SU-DHL-6 (cell line): ENCODE measurements around the gene LRRC49.

Source experiments
- H2AFZ ChIP-seq: fragments of 200-600 bp; sonication (generic); 2 replicates; pipeline ENCODE4 v1.6.1; 2014; ENCODE audit warnings: low read depth, mild to moderate bottlenecking, moderate library complexity, mixed read lengths, antibody characterized with exemption, low read length; ENCODE audit not compliant: severe bottlenecking
- H3F3A ChIP-seq: fragments of 200-600 bp; shearing (Covaris generic); 2 replicates; pipeline ENCODE4 v1.6.0; 2016; ENCODE audit warnings: antibody characterized with exemption, mild to moderate bottlenecking; ENCODE audit not compliant: insufficient read depth
- H3K27ac ChIP-seq: fragments of 200-600 bp; sonication (generic); 2 replicates; pipeline ENCODE4 v1.5.1; 2016; ENCODE audit warnings: low read depth, mild to moderate bottlenecking, low read length, moderate library complexity, mixed read lengths
- H3K27me3 ChIP-seq: fragments of 200-600 bp; sonication (generic), shearing (Covaris generic); 2 replicates; pipeline ENCODE4 v1.6.0; 2014; ENCODE audit warnings: mild to moderate bottlenecking, low read length
- H3K36me3 ChIP-seq: fragments of 200-600 bp; sonication (generic); 2 replicates; pipeline ENCODE4 v1.6.1; 2014; ENCODE audit warnings: mild to moderate bottlenecking, low read length, mixed read lengths
- H3K4me2 ChIP-seq: fragments of 300-600, 200-600 bp; shearing (Covaris generic), sonication (generic); 2 replicates; pipeline ENCODE4 v1.6.0; 2014; ENCODE audit warnings: low read length, low read depth, mild to moderate bottlenecking; ENCODE audit not compliant: poor library complexity, severe bottlenecking
- H3K4me3 ChIP-seq: fragments of 200-600 bp; sonication (generic); 2 replicates; pipeline ENCODE4 v1.5.1; 2014; ENCODE audit warnings: antibody characterized with exemption, low read length, mild to moderate bottlenecking, mixed read lengths; ENCODE audit not compliant: insufficient read depth, poor library complexity, severe bottlenecking
- H3K79me2 ChIP-seq: fragments of 200-600 bp; sonication (generic); 2 replicates; pipeline ENCODE4 v1.6.1; 2014; ENCODE audit warnings: mild to moderate bottlenecking, low read length, moderate library complexity; ENCODE audit not compliant: insufficient read depth
- H3K9ac ChIP-seq: fragments of 200-600 bp; sonication (generic); 2 replicates; pipeline ENCODE4 v1.7.0; 2014; ENCODE audit warnings: mild to moderate bottlenecking, low read length
- H3K9me2 ChIP-seq: fragments of 200-600 bp; sonication (generic); replicated peaks from 2 replicates; pipeline ENCODE4 v1.6.1; 2014; ENCODE audit warnings: low read length; ENCODE audit not compliant: insufficient read depth
- H3K9me3 ChIP-seq: fragments of 200-600 bp; sonication (generic); 2 replicates; pipeline ENCODE4 v1.6.1; 2014; ENCODE audit warnings: low read length, mixed read lengths; ENCODE audit not compliant: insufficient read depth
- H4K20me1 ChIP-seq: fragments of 200-600 bp; sonication (generic); 2 replicates; pipeline ENCODE4 v1.6.1; 2014; ENCODE audit warnings: low read depth, mild to moderate bottlenecking, antibody characterized with exemption, low read length, moderate library complexity, mixed read lengths
- EZH2phosphoT487 ChIP-seq: fragments of 200-600 bp; sonication (generic), shearing (Covaris generic); conservative IDR thresholded peaks from 2 replicates; pipeline ENCODE4 v1.6.1; 2018; ENCODE audit warnings: mild to moderate bottlenecking, antibody characterized with exemption, low read length, moderate library complexity, mixed read lengths
- TF ChIP-seq, protein P1 (sequence below): fragments of 200-600 bp; sonication (generic); IDR thresholded peaks from one replicate; pipeline ENCODE4 v1.5.1; 2017; ENCODE audit warnings: antibody characterized with exemption, mild to moderate bottlenecking, low read length, moderate library complexity; ENCODE audit not compliant: insufficient read depth, poor library complexity, severe bottlenecking

Gene LRRC49

DNA sequence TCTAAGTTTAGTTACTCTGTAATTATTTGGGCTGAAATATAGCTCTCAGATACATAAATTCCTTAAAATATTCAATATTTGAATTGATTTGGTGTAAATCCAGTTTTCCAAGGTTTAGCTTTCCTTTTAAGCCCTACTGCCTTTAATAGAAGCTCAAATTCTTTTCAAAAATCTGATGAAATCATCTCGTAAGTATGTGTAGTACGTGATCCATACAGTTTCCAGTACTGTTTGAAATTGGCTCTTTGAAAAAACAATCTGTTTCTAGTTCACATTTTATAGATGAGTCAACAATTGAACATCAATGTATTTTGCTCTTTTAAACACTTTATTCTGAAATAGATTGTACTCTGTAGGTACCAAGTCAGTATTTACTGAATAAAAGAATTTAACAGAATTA is 84.2 kb downstream of the LRRC49 start:
- Histone ChIP-seq H3K4me2 (no peak overlapping the region), H3F3A (no peaks in the 10 kb centered on the region), H3K4me3 (no peak overlapping the region), H4K20me1 (no peaks in the 10 kb centered on the region), H3K9ac (no peak overlapping the region), H3K36me3 (no peaks in the 10 kb centered on the region), H3K9me3 (no peaks in the 10 kb centered on the region), H3K27me3 (no peaks in the 10 kb centered on the region), H3K27ac (no peak overlapping the region), H3K79me2 (no peaks in the 10 kb centered on the region), H2AFZ (no peak overlapping the region), H3K9me2 (no peaks in the 10 kb centered on the region)
- TF ChIP-seq EZH2phosphoT487 = no peak
- TF ChIP-seq, protein P1, sequence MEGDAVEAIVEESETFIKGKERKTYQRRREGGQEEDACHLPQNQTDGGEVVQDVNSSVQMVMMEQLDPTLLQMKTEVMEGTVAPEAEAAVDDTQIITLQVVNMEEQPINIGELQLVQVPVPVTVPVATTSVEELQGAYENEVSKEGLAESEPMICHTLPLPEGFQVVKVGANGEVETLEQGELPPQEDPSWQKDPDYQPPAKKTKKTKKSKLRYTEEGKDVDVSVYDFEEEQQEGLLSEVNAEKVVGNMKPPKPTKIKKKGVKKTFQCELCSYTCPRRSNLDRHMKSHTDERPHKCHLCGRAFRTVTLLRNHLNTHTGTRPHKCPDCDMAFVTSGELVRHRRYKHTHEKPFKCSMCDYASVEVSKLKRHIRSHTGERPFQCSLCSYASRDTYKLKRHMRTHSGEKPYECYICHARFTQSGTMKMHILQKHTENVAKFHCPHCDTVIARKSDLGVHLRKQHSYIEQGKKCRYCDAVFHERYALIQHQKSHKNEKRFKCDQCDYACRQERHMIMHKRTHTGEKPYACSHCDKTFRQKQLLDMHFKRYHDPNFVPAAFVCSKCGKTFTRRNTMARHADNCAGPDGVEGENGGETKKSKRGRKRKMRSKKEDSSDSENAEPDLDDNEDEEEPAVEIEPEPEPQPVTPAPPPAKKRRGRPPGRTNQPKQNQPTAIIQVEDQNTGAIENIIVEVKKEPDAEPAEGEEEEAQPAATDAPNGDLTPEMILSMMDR = no peak

DNA sequence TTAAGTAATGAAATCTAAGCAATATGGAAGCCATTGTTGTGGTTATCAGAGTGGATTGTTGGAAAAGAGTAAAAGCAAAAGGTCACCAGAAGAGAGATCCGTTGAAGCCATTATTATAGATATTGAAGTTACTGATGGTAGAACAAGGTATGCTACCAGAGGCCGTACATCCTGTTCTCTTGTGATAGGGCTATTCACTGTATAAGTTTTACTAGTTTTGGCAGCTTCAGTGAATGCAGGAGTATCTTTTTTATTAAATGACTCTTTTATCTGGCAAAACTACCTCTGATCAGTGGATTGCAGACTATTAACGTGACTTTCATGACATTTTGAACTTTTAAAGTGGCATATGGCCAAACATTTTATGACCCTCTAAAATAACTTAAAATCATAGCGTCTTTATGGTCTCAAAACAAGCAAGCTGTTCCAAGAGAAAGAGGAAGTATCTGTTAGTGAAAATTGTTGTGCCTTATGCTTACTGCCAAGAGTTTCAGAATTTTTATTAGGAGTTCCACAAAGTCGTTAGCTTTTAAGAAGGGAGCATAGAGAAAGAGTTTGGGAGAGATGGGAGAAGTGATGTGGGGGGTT is 102.9 kb downstream of the LRRC49 start:
- no peaks in the 10 kb centered on the region for H3K9me3 ChIP-seq
- H3F3A ChIP-seq = no peaks in the 10 kb centered on the region
- no peaks in the 10 kb centered on the region for H3K36me3 ChIP-seq
- no peaks in the 10 kb centered on the region for H3K9me2 ChIP-seq
- H4K20me1 ChIP-seq = no peaks in the 10 kb centered on the region
- H3K27me3 ChIP-seq = no peaks in the 10 kb centered on the region
- H3K9ac ChIP-seq = no peak overlapping the region
- H3K4me2 ChIP-seq = no peak overlapping the region
- no peak overlapping the region for H2AFZ ChIP-seq
- H3K79me2 ChIP-seq = no peaks in the 10 kb centered on the region
- no peak overlapping the region for H3K27ac ChIP-seq
- H3K4me3 ChIP-seq = no peak overlapping the region
- TF ChIP-seq EZH2phosphoT487 = no peak
- TF ChIP-seq, protein P1 = no peak

DNA sequence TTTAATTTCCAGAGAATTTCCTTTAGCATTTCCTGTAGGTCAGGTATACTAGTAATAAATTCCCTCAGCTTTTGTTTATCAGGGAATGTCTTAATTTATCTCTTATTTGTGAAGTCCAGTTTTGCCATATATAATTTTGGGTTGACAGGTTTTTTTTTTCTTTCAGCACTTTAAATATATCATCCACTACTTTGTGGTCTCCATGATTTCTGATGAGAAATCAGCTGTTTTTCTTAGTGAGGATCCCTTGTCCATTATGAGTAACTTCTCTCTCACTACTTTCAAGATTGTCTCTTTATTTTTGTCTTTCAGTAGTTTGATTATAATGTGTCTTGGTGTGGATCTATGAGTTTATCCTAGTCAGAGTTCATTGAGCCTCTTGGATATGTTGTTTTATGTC is 105.7 kb downstream of the LRRC49 start:
- Histone ChIP-seq H3F3A (no peaks in the 10 kb centered on the region), H3K4me3 (no peak overlapping the region), H3K27me3 (no peaks in the 10 kb centered on the region), H3K27ac (no peak overlapping the region), H3K4me2 (no peak overlapping the region), H3K79me2 (no peaks in the 10 kb centered on the region), H3K9me2 (no peaks in the 10 kb centered on the region), H4K20me1 (no peaks in the 10 kb centered on the region), H2AFZ (no peak overlapping the region), H3K9me3 (no peaks in the 10 kb centered on the region), H3K9ac (no peak overlapping the region), H3K36me3 (no peaks in the 10 kb centered on the region)
- no peak for TF ChIP-seq EZH2phosphoT487
- TF ChIP-seq, protein P1 = no peak
